Adrenal gland (tissue), 12 donors: Measurements from ENCODE around the gene GRPEL1. TPM values are rescaled to one million over a fixed set of nuclear protein-coding genes. Genes with fewer than 3 reads are reported as not detected.

Source experiments
- DNase-seq, 7 donors: peaks; one replicate each; pipeline ENCODE4 v3.0.0-alpha.2; 2019 to 2020
- H3K27ac ChIP-seq, 5 donors: fragments of 200-600 bp; sonication (generic) in 4 of 5; 1 replicate in 3 of 5; 2 replicates in 2 of 5; pipeline versions ENCODE4 v1.5.1 to v1.8.0; 2016 to 2020; ENCODE audit warnings: mild to moderate bottlenecking in 1 of 5
- H3K27me3 ChIP-seq: fragments of 200-600 bp; 2 replicates; pipeline ENCODE4 v1.8.0; 2021
- H3K36me3 ChIP-seq, 2 donors: fragments of 200-600 bp; replicated peaks in 1 of 2; 1 replicate in 1 of 2; 2 replicates in 1 of 2; pipeline versions ENCODE4 v1.5.1 to v1.8.0; 2018 to 2022
- H3K4me1 ChIP-seq, 2 donors: fragments of 200-600 bp; replicated peaks in 1 of 2; 1 replicate in 1 of 2; 2 replicates in 1 of 2; pipeline versions ENCODE4 v1.5.1 to v1.8.0; 2018 to 2021
- H3K4me3 ChIP-seq, 4 donors: fragments of 200-600 bp; sonication (generic) in 3 of 4; one replicate each; pipeline ENCODE4 v1.5.1; 2016 to 2018
- H3K9me3 ChIP-seq, 3 donors: fragments of 200-600 bp; sonication (generic) in 1 of 3; replicated peaks in 1 of 3; 1 replicate in 2 of 3; 2 replicates in 1 of 3; pipeline versions ENCODE4 v1.5.1 to v1.8.0; 2016 to 2021
- POLR2A ChIP-seq, 2 donors: fragments of 450-650 bp; IDR thresholded peaks; one replicate each; pipeline ENCODE4 v1.6.1; 2017; ENCODE audit warnings: antibody characterized with exemption in 2 of 2, mild to moderate bottlenecking in 2 of 2, moderate library complexity in 1 of 2
- WGBS, 4 donors: extraction: QIAGEN DNeasy Blood & Tissue Kit in 2 of 4; methylation state at CpG; one replicate each; pipeline versions ENCODE4 v1.1.5 to v1.1.7; 2013 to 2017; 5-methylcytosine and 5-hydroxymethylcytosine counted together
- intact Hi-C, 2 donors: fragments of 100-400 bp; cut with DNase I; formaldehyde crosslinking; loops; one replicate each; pipeline versions ENCODE4 v1.14.1 to v1.15.0; 2022 to 2023
- polyA plus RNA-seq, 3 donors: library from polyadenylated mRNA; stranded (reverse); fragments of 200-250 nt in 2 of 3; fragments of 350-450 nt in 1 of 3; fragmentation: Illumina TruSeq in 1 of 3; extraction: RNeasy Lipid Tissue Mini Kit (QIAGEN cat#74804) in 1 of 3; gene quantifications; one replicate each; pipeline ENCODE4 v1.2.3, GENCODE V29; 2013 to 2014
- total RNA-seq, 9 donors: library from RNA; depleted of rRNA in 4 of 9; stranded (reverse); fragments of >200 nt in 4 of 9; fragments of 120-200 nt in 1 of 9; fragmentation: NEBNext Ultra II Directional in 1 of 9; extraction: Animal tissue kit (Norgen Biotek cat#: 25700) in 1 of 9; gene quantifications; one replicate each; pipeline versions ENCODE4 v1.1.0 to v1.2.4, GENCODE V29; 2013 to 2023
- TF ChIP-seq, protein P1 (sequence below), 6 experiments: fragments of 450-650 bp in 4 of 6; fragments of 200-600 bp in 2 of 6; sonication (generic) in 1 of 6; IDR thresholded peaks; 1 replicate in 5 of 6; 2 replicates in 1 of 6; pipeline versions ENCODE4 v1.5.1 to v1.8.0; 2016 to 2021; ENCODE audit warnings: antibody characterized with exemption in 6 of 6, mild to moderate bottlenecking in 2 of 6, moderate library complexity in 1 of 6
- donor health status: healthy with polysubstance abuse.
- donor health status: Bipolar disorder and iron deficiency.
- donor health status: DM: yes; HTN: yes; CAD: no.
- donor health status: DM: no; HTN: no; CAD: no.
- donor health status: DM: no; HTN: no; CAD: no.
- donor health status: DM: yes; HTN: yes; CAD: no.

The GRPEL1 gene
- total and polyA plus RNA-seq, 12 donors, result 35.8 to 439 (median 80.0) TPM

DNA sequence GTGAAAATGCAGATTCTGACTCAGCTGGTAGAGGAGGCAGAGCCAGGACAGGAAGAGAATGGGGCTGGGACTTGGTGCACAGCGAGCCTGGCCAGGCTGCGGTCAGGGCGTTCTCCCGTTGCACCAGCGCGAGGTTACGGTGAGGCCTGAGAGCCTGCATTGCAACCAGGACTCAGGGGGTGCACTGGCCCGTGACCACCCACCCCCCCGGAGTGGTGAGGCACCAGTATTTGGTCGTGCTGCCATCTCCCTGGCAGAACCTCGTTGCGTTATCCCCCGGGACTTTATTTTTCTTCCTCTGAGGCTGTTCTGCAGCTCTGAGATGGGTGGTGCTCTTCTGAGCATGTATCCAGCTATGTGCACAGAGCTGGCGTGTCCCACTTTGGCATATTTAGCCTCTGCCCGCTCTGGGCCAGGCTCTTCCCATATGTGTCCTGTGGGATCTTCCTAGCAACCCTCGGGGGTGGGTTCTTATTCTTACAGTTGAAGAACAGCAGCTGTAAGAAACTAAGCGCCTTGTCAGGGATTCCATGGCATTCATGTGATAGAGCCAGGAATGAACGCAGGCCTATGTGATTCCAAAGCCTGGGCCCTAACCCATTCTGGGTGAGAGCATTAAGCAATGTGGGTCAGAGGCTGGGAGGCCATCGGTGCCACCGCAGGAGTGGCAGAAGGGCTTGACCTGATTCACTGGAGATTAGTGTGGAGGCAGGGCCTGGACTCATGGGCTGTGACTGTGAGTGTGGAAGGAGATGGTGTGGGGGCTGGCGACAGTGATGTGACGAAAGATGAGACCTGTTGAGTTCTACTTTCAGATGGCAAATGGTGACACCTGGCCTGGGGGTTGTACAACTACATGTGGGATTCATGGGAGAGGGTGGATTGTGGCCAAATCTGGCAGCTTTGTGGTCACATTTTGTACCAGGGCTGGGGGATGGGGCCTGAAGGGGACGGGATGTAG is 21.6 kb downstream of the GRPEL1 start:
- intact Hi-C loops, result no loop called here
- Histone ChIP-seq H3K27ac (peak overlapping the region in 4 of 5 donors; percentile 60 to 99 (median 96)), H3K4me1 (peaks cover 51 to 60% of the 10 kb centered on the region in 2 donors), H3K4me3 (no peak overlapping the region), H3K36me3 (no peaks in the 10 kb centered on the region), H3K9me3 (no peaks in the 10 kb centered on the region), H3K27me3 (no peaks in the 10 kb centered on the region)
- no peak for TF ChIP-seq POLR2A (IDR thresholded peaks at IDR 0.05)
- TF ChIP-seq, protein P1, sequence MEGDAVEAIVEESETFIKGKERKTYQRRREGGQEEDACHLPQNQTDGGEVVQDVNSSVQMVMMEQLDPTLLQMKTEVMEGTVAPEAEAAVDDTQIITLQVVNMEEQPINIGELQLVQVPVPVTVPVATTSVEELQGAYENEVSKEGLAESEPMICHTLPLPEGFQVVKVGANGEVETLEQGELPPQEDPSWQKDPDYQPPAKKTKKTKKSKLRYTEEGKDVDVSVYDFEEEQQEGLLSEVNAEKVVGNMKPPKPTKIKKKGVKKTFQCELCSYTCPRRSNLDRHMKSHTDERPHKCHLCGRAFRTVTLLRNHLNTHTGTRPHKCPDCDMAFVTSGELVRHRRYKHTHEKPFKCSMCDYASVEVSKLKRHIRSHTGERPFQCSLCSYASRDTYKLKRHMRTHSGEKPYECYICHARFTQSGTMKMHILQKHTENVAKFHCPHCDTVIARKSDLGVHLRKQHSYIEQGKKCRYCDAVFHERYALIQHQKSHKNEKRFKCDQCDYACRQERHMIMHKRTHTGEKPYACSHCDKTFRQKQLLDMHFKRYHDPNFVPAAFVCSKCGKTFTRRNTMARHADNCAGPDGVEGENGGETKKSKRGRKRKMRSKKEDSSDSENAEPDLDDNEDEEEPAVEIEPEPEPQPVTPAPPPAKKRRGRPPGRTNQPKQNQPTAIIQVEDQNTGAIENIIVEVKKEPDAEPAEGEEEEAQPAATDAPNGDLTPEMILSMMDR (IDR thresholded peaks at IDR 0.05), result no peak
- 54 to 67% (median 59%) methylated on average over 16 to 23 of the region's 23 CpGs for WGBS, 4 donors
- DNase-seq, result peak in 2 of 7 donors; percentile 49 to 60

DNA sequence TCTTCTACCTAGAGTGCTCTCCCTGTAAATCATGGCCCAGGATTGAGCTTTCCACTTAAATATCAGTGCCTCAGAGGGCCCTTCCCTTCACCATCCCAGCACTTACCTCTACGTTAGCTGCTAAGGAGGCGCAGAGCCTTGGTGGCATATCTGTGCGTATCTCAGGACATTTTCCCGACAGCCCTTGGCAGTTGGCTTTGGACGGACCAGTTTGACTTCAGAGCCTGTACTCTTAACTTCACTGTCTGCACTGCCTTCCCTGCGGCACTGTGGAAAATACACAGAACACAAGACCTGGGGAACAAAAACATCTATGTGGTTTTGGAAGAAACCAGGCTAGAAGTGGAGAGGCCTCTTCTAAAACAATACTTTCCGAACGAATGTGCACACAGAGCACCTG is 22.3 kb downstream of the GRPEL1 start:
- Histone ChIP-seq H3K27me3 (no peaks in the 10 kb centered on the region), H3K4me3 (no peak overlapping the region), H3K36me3 (no peaks in the 10 kb centered on the region), H3K27ac (peak overlapping the region in 3 of 5 donors; percentile 94 to 99 (median 99)), H3K9me3 (no peaks in the 10 kb centered on the region), H3K4me1 (peaks cover 44 to 58% of the 10 kb centered on the region in 2 donors)
- 55 to 61% (median 60%) methylated on average over 8 of the region's 8 CpGs for WGBS, 4 donors
- no peak for DNase-seq
- intact Hi-C loops, result no loop called here
- no peak for TF ChIP-seq POLR2A (IDR thresholded peaks at IDR 0.05)
- TF ChIP-seq, protein P1 (IDR thresholded peaks at IDR 0.05), result no peak

DNA sequence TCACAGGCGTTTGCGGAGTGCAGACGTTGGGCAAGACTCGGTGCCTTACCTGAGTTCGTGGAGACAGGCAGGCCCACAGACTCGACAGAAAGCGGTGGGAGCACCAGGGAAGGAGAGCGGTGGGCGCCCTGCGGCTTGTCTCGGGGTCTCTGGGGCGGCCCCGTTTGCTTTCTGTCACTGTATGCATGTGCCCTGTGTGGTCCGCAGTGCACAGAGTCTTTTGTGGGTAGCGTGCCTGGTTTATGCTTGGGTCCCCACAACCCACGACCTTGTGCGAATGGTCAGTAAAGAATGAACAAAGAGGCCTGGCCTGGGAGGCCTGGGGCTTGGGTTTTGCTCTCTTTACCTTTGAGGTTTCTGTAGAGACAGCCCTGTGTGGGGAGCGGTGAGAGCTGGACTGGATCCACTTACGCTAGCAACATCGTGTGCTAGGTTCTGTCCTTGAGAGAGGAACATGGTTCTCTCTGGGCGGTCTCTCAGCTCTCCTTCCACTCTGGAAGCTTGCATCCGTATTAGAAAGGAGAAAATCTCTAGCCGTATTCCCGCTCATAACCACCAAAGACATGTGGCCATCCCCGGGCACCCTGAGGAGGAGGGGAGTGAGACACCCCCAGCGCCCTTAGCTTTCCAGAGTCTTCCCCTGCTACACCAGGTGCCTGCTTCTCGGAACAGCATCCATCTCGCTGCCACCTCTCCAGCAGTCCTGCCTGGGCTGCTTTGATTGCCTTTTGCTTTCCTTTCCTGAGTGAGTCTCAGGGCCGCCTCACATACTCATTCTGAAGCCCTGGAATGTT is 23.5 kb downstream of the GRPEL1 start:
- H3K4me3 ChIP-seq, result peak overlapping the region; percentile 73 to 99 (median 94)
- no peaks in the 10 kb centered on the region for H3K36me3 ChIP-seq
- no peaks in the 10 kb centered on the region for H3K27me3 ChIP-seq
- TF ChIP-seq POLR2A (IDR thresholded peaks at IDR 0.05), result peak in 1 of 2 donors; percentile 50
- TF ChIP-seq, protein P1 (IDR thresholded peaks at IDR 0.05), result no peak
- intact Hi-C loops, result no loop called here
- no peaks in the 10 kb centered on the region for H3K9me3 ChIP-seq
- H3K4me1 ChIP-seq, result peaks cover 33 to 45% of the 10 kb centered on the region in 2 donors
- 11 to 14% (median 13%) methylated on average over 11 to 29 of the region's 29 CpGs for WGBS, 4 donors
- H3K27ac ChIP-seq, result peak overlapping the region; percentile 64 to 99 (median 94)
- peak in 5 of 7 donors; percentile 63 to 73 (median 65) for DNase-seq
